ENCODE results near the gene MYO9B.
A peak's percentile ranks its signal among the peaks of the same experiment; 100 is the strongest.

Gene MYO9B

GRCh38 chr19:17075035-17075863 lies at the start of gene MYO9B, which contains the start of gene HAUS8:
Gene MYO9B (plus strand): TSS chr19:17075777. CDS start chr19:17101718, 25,941 bp downstream.
Gene HAUS8 (minus strand): TSS chr19:17075452. CDS start chr19:17075422, 30 bp downstream.
- peak; percentile 100 for DNase-seq (ENCODE audit: low read depth)

- DNase-seq (ENCODE audit: low read depth) = no peak
Observed at GRCh38 chr19:17025991-17026658, 49.5 kb upstream of the MYO9B start.

- DNase-seq (ENCODE audit: low read depth) = no peak
Observed at GRCh38 chr19:17026706-17027534, 48.7 kb upstream of the MYO9B start, which contains the start of gene CPAMD8. Gene CPAMD8 (minus strand): TSS chr19:17026810. CDS start chr19:17026642, 168 bp downstream.

- no peak for DNase-seq (ENCODE audit: low read depth)
Observed at GRCh38 chr19:17027535-17027975, 48.0 kb upstream of the MYO9B start.

GRCh38 chr19:17031741-17032140 lies 43.8 kb upstream of the MYO9B start:
- no peak for DNase-seq (ENCODE audit: low read depth)

GRCh38 chr19:17035842-17036424 lies 39.6 kb upstream of the MYO9B start:
- no peak for DNase-seq (ENCODE audit: low read depth)

- DNase-seq (ENCODE audit: low read depth) = no peak
Observed at GRCh38 chr19:17036640-17037039, 38.9 kb upstream of the MYO9B start.

- DNase-seq (ENCODE audit: low read depth) = no peak
Observed at GRCh38 chr19:17037184-17037583, 38.4 kb upstream of the MYO9B start.

GRCh38 chr19:17037966-17038500 lies 37.5 kb upstream of the MYO9B start:
- DNase-seq (ENCODE audit: low read depth) = no peak

- peak; percentile 49 for DNase-seq (ENCODE audit: low read depth)
Observed at GRCh38 chr19:17041976-17042375, 33.6 kb upstream of the MYO9B start.

- DNase-seq (ENCODE audit: low read depth) = no peak
Observed at GRCh38 chr19:17043744-17044143, 31.8 kb upstream of the MYO9B start.

GRCh38 chr19:17045907-17046502 lies 29.6 kb upstream of the MYO9B start:
- no peak for DNase-seq (ENCODE audit: low read depth)

GRCh38 chr19:17048885-17049453 lies 26.6 kb upstream of the MYO9B start:
- DNase-seq (ENCODE audit: low read depth) = no peak

- DNase-seq (ENCODE audit: low read depth) = peak; percentile 44
Observed at GRCh38 chr19:17049711-17050280, 25.8 kb upstream of the MYO9B start.

- peak; percentile 52 for DNase-seq (ENCODE audit: low read depth)
Observed at GRCh38 chr19:17052439-17052838, 23.1 kb upstream of the MYO9B start.

- no peak for DNase-seq (ENCODE audit: low read depth)
Observed at GRCh38 chr19:17054746-17055145, 20.8 kb upstream of the MYO9B start.

- no peak for DNase-seq (ENCODE audit: low read depth)
Observed at GRCh38 chr19:17055636-17056035, 19.9 kb upstream of the MYO9B start.

- peak; percentile 33 for DNase-seq (ENCODE audit: low read depth)
Observed at GRCh38 chr19:17058236-17058635, 17.3 kb upstream of the MYO9B start.

- DNase-seq (ENCODE audit: low read depth) = no peak
Observed at GRCh38 chr19:17060802-17061201, 14.8 kb upstream of the MYO9B start.

- no peak for DNase-seq (ENCODE audit: low read depth)
Observed at GRCh38 chr19:17061205-17061604, 14.4 kb upstream of the MYO9B start.
